Measurements from ENCODE around the gene QKI. TPM values are rescaled to one million over a fixed set of nuclear protein-coding genes. Genes with fewer than 3 reads are reported as not detected.
A peak's percentile ranks its signal among the peaks of the same experiment; 100 is the strongest.

QKI gene
- total RNA-seq, 4 donors from 2014 or later = 283 to 425 (median 344) TPM

GRCh38 chr6:163392533-163392932 is 22.0 kb upstream of the QKI start:
- DNase-seq (no peak), ATAC-seq (peak; percentile 43 to 56)
- Histone ChIP-seq H3K4me1 (peaks cover 13 to 25% of the 10 kb centered on the region in 2 donors), H3K27ac (no peak overlapping the region), H3K9me3 (no peaks in the 10 kb centered on the region), H3K4me3 (no peak overlapping the region), H3K27me3 (no peaks in the 10 kb centered on the region), H3K36me3 (no peaks in the 10 kb centered on the region)
- no peak for TF ChIP-seq CTCF (IDR thresholded peaks at IDR 0.05 in 4 of 5, conservative IDR thresholded peaks at IDR 0.05 in 1 of 5)
- no peak for TF ChIP-seq POLR2A (IDR thresholded peaks at IDR 0.05)
- in situ Hi-C loops (cut with MboI; ENCODE audit: low sequenced_read_pairs in 4 of 4) = loop anchor here in 1 of 4 donors (5.0 kb wide), 1 partner anchor 45 kb away; no protein-coding TSS in a partner anchor
- intact Hi-C loops (cut with DNase I; ENCODE audit: low total_unique reads) = no loop called here

GRCh38 chr6:163393923-163394322 is 20.6 kb upstream of the QKI start:
- no peak for TF ChIP-seq POLR2A (IDR thresholded peaks at IDR 0.05)
- no peak for TF ChIP-seq CTCF (IDR thresholded peaks at IDR 0.05 in 4 of 5, conservative IDR thresholded peaks at IDR 0.05 in 1 of 5)
- peak in 1 of 2 donors; percentile 44 for ATAC-seq
- Histone ChIP-seq H3K36me3 (no peaks in the 10 kb centered on the region), H3K9me3 (no peaks in the 10 kb centered on the region), H3K4me1 (peaks cover 14 to 27% of the 10 kb centered on the region in 2 donors), H3K27me3 (no peaks in the 10 kb centered on the region), H3K27ac (peak overlapping the region in 3 of 4 donors; percentile 7 to 32 (median 21)), H3K4me3 (no peak overlapping the region)
- in situ Hi-C loops (cut with MboI; ENCODE audit: low sequenced_read_pairs in 4 of 4) (loop anchor here in 1 of 4 donors (5.0 kb wide), 1 partner anchor 47 kb away; no protein-coding TSS in a partner anchor), intact Hi-C loops (cut with DNase I; ENCODE audit: low total_unique reads) (no loop called here)
- no peak for DNase-seq

- intact Hi-C loops (cut with DNase I; ENCODE audit: low total_unique reads) (no loop called here), in situ Hi-C loops (cut with MboI; ENCODE audit: low sequenced_read_pairs in 4 of 4) (loop anchor here in 1 of 4 donors (5.0 kb wide), 1 partner anchor 47 kb away; no protein-coding TSS in a partner anchor)
- no peak for DNase-seq
- no peak for ATAC-seq
- Histone ChIP-seq H3K4me3 (no peak overlapping the region), H3K27ac (no peak overlapping the region), H3K9me3 (no peaks in the 10 kb centered on the region), H3K36me3 (no peaks in the 10 kb centered on the region), H3K4me1 (peaks cover 14 to 27% of the 10 kb centered on the region in 2 donors), H3K27me3 (no peaks in the 10 kb centered on the region)
- TF ChIP-seq CTCF (IDR thresholded peaks at IDR 0.05 in 4 of 5, conservative IDR thresholded peaks at IDR 0.05 in 1 of 5) = no peak
- TF ChIP-seq POLR2A (IDR thresholded peaks at IDR 0.05) = no peak
These were observed 19.9 kb upstream of the QKI start for GRCh38 chr6:163394659-163395058.

GRCh38 chr6:163395122-163395830 is 19.2 kb upstream of the QKI start:
- Histone ChIP-seq H3K4me3 (no peak overlapping the region), H3K4me1 (peaks cover 14 to 27% of the 10 kb centered on the region in 2 donors), H3K27ac (no peak overlapping the region), H3K27me3 (no peaks in the 10 kb centered on the region), H3K36me3 (no peaks in the 10 kb centered on the region), H3K9me3 (no peaks in the 10 kb centered on the region)
- in situ Hi-C loops (cut with MboI; ENCODE audit: low sequenced_read_pairs in 4 of 4) (no loop called here), intact Hi-C loops (cut with DNase I; ENCODE audit: low total_unique reads) (no loop called here)
- no peak for ATAC-seq
- no peak for TF ChIP-seq POLR2A (IDR thresholded peaks at IDR 0.05)
- TF ChIP-seq CTCF (IDR thresholded peaks at IDR 0.05 in 4 of 5, conservative IDR thresholded peaks at IDR 0.05 in 1 of 5) = no peak
- DNase-seq = no peak

All from gastrocnemius medialis (tissue), 4 donors.